ENCODE measurements around the gene MPHOSPH10. TPM values are rescaled to one million over a fixed set of nuclear protein-coding genes. Genes with fewer than 3 reads are reported as not detected.

MPHOSPH10 gene
- total and polyA plus RNA-seq, 2 of the 4 experiments (the other 2 are of a cell fraction): 5.4 to 11.2 TPM

DNA sequence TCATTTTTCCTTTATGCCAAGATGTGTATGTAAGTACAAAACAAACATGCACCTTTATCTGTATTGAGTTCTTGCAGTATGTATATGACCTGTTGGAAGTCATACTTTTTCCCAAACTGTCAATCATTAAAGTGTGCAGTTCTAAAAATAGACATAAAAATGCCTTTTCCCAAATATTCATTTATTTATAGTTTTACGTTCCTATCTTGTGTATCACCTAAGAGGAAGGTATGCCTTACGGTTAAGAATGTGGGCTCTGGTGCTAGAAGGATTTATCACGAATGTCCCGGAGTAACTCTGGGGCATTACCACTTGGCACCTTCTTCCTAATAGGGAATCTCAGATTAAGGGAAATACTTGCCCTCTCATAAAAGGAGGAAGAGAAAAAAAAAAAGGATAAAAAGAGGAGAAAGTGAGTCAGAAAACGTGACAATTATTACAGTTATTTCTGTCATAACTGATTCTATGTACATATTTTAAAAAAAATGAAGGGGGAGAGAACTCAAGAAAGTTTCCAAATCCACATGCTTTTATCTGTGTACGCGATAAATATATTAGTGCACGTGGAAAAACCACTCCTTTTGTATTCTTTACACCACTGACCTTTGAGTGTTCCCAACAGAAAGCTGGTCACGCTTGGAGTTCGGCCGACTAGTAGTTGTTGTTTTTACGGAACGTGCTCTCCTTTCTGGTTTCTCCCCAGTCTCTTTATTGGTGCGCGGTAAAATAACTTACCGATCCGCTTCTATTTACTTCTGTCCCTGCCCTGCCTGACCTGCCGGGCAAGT lies 1.1 kb upstream of the MPHOSPH10 start (continued):
- TF ChIP-seq FOS (IDR thresholded peaks at IDR 0.05; ENCODE audit: low read depth, low read length): no peak

DNA sequence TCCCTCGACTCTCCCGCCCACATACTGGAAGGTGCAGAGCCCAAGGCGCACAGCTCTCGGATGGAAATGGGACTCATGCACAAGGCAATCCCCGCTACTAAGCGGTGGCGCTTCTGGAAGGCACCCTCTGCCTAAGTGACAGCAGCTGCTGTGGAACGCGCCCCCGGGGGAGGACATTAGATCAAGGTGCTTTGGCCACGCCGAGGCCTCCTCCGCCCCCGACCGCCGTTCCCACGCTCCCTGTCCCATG lies 607 bp upstream of the MPHOSPH10 start:
- Histone ChIP-seq H2BK5ac (ENCODE audit: low read depth, low read length, poor library complexity, severe bottlenecking) (peak overlapping the region; percentile 93), H3K14ac (replicated peaks; ENCODE audit: low read depth, low read length) (peak overlapping the region; percentile 90), H3K4me2 (ENCODE audit: low read depth, low read length) (peak overlapping the region; percentile 63), H3K56ac (ENCODE audit: extremely low read depth, insufficient read depth, low read length) (peak overlapping the region; percentile 90), H4K20me1 (ENCODE audit: insufficient read depth, low read length) (peaks cover 6% of the 10 kb centered on the region; the same call in 1 of the 2 replicates), H3K9me1 (ENCODE audit: insufficient read depth, low read length) (peaks cover 4% of the 10 kb centered on the region; the same call in 1 of the 2 replicates), H3K4me3 (ENCODE audit: insufficient read depth, low read depth, low read length) (peak overlapping the region; percentile 78), H2AK5ac (ENCODE audit: low read depth, low read length) (peak overlapping the region; percentile 73), H2AK9ac (replicated peaks; ENCODE audit: low read depth, low read length, poor library complexity) (peak overlapping the region; percentile 95), H3K27ac (ENCODE audit: insufficient read depth, low read length) (peak overlapping the region; percentile 84), H3K23ac (ENCODE audit: low read depth, low read length) (peak overlapping the region; percentile 83), H4K5ac (ENCODE audit: low read depth, low read length) (peak overlapping the region; percentile 97), H3K4me1 (ENCODE audit: control insufficient read depth, insufficient read depth, low read length) (peaks cover 3% of the 10 kb centered on the region; the same call in 1 of the 2 replicates), H2BK15ac (ENCODE audit: low read depth, low read length) (peak overlapping the region; percentile 35; the same call in 1 of the 3 replicates), H3K79me1 (ENCODE audit: low read depth in 1 of 2, low read length in 2 of 2) (peaks cover 4 to 27% of the 10 kb centered on the region in 2 experiments; a peak in 3 of 4 replicates), H3K9ac (ENCODE audit: low read depth, low read length) (peak overlapping the region; percentile 100), H3K36me3 (ENCODE audit: control insufficient read depth, insufficient read depth, low read length) (peaks cover 4% of the 10 kb centered on the region), H2BK20ac (ENCODE audit: low read depth, low read length) (peak overlapping the region; percentile 2; the same call in 1 of the 2 replicates), H3K27me3 (ENCODE audit: control insufficient read depth, insufficient read depth, low read length) (no peaks in the 10 kb centered on the region), H3K9me3 (ENCODE audit: control insufficient read depth, insufficient read depth, low read length) (no peaks in the 10 kb centered on the region), H3K18ac (ENCODE audit: low read depth, low read length) (peak overlapping the region; percentile 92), H4K91ac (ENCODE audit: insufficient read depth, low read depth, low read length) (peak overlapping the region; percentile 81), H4K8ac (ENCODE audit: low read depth in 2 of 2, low read length in 2 of 2) (peak overlapping the region; percentile 81 to 96), H3K4ac (ENCODE audit: low read depth, low read length) (peak overlapping the region; percentile 93), H2AFZ (replicated peaks; ENCODE audit: low read length, poor library complexity) (peak overlapping the region; percentile 96), H2BK120ac (ENCODE audit: low read depth, low read length) (peak overlapping the region; percentile 67)
- dilution Hi-C loops (cut with HindIII; ENCODE audit: low sequenced_read_pairs, unreplicated experiment): no loop called here
- in situ Hi-C loops (cut with MboI; ENCODE audit: low sequenced_read_pairs): no loop called here
- 0% methylated on average over 9 of the region's 17 CpGs; no CpG with 5 or more reads in 1 of the 2 experiments for WGBS, 2 experiments (ENCODE audit: extremely low coverage in 2 of 2, insufficient read length in 1 of 2)
- intact Hi-C loops (cut with micrococcal nuclease): loop anchor here (1.0 to 10.0 kb wide), 5 partner anchors 30 to 1447 kb away; partner anchors contain the start of genes NAGK and ZNF638
- no peak for DNase-seq
- CTCF ChIA-PET: no interaction called here
- TF ChIP-seq, protein P1, sequence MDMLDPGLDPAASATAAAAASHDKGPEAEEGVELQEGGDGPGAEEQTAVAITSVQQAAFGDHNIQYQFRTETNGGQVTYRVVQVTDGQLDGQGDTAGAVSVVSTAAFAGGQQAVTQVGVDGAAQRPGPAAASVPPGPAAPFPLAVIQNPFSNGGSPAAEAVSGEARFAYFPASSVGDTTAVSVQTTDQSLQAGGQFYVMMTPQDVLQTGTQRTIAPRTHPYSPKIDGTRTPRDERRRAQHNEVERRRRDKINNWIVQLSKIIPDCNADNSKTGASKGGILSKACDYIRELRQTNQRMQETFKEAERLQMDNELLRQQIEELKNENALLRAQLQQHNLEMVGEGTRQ (IDR thresholded peaks at IDR 0.05; ENCODE audit: low read depth, low read length): no peak
- peak; percentile 76; the same call in 1 of the 2 replicates for TF ChIP-seq MXI1 (IDR thresholded peaks at IDR 0.05; ENCODE audit: borderline replicate concordance, low read depth, low read length)
- BruUV-seq (replicated peaks): no TSS peak
- peak; percentile 60 for ATAC-seq (ENCODE audit: low read depth)
- POLR2A ChIA-PET (ENCODE audit: unreplicated experiment): no interaction called here
